ENCODE results near the gene FGFR4. TPM values are rescaled to one million over a fixed set of nuclear protein-coding genes. Genes with fewer than 3 reads are reported as not detected.

The FGFR4 gene
- total and polyA plus RNA-seq, 10 donors: 5.2 to 41.6 (median 23.0) TPM

DNA sequence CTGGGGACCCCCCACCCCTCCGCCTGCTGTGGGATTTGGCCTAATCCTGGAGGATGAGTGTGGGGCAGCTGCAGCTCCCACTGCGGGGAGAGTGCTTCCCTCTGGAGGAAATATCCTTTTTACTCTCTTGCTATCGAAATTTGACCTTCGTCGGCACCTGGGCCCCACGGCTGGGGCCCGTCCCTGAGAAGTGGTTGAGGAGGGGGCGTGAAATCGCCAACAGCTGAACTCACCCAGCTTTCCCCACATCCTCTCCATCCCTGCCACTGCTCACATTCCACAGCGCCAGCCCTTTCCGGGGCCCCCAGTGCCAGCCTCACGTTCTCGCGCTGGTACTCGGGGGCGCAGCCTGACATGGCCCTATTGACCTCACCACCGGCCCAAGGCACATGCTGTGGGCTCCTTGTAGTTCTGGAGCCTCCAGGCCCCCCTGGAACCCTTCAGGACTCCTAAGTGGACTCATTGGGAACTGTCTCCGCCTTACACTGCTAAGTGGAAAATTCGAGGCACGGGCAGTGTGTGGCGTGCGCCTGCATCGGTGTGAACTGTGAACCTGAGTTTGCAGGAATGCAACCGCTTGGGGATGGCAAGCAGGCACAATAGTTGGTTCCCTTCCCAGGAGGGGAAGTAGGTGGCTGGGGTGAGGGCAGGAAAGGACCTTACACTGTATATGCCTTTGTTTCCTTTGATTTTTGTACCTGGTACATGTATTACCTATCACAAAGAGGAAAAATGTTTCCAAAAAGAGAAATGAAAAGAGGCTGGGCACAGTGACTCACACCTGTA, 19.2 kb downstream of the FGFR4 start:
- intact Hi-C loops (cut with DNase I; ENCODE audit: low total_unique reads): no loop called here
- H3K27ac ChIP-seq: no peak overlapping the region

DNA sequence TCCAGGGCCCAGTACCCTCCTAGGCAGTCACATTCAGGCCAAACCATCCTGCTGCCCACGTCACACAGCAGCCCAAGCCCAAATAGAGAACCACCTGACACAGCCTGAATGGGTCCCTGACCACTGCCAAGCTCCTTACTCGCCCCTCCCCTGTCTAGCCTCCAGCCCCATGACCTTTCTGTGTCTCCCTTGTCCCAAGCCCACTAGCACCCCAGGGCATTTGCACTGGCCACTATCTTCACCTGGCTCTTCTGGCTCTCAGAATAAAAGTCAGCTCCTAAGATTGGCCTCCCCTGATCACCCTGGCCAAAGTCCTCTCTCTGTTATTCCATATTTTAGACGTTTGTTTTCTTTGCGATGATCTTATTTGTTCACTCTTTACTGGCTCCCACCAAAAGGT, 20.4 kb downstream of the FGFR4 start:
- TF ChIP-seq POLR2AphosphoS5 (IDR thresholded peaks at IDR 0.05) (no peak), POLR2A (IDR thresholded peaks at IDR 0.05) (no peak)
- TF ChIP-seq, protein P1, sequence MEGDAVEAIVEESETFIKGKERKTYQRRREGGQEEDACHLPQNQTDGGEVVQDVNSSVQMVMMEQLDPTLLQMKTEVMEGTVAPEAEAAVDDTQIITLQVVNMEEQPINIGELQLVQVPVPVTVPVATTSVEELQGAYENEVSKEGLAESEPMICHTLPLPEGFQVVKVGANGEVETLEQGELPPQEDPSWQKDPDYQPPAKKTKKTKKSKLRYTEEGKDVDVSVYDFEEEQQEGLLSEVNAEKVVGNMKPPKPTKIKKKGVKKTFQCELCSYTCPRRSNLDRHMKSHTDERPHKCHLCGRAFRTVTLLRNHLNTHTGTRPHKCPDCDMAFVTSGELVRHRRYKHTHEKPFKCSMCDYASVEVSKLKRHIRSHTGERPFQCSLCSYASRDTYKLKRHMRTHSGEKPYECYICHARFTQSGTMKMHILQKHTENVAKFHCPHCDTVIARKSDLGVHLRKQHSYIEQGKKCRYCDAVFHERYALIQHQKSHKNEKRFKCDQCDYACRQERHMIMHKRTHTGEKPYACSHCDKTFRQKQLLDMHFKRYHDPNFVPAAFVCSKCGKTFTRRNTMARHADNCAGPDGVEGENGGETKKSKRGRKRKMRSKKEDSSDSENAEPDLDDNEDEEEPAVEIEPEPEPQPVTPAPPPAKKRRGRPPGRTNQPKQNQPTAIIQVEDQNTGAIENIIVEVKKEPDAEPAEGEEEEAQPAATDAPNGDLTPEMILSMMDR (IDR thresholded peaks at IDR 0.05 in 8 of 11, conservative IDR thresholded peaks at IDR 0.05 in 3 of 11): no peak
- Histone ChIP-seq H3K36me3 (no peaks in the 10 kb centered on the region), H3K9me3 (no peaks in the 10 kb centered on the region), H3K4me3 (no peak overlapping the region), H3K4me1 (peaks cover 0 to 8% (median 5%) of the 10 kb centered on the region in 6 donors), H3K27me3 (replicated peaks in 1 of 7) (peaks cover 0 to 14% (median 0%) of the 10 kb centered on the region in 7 donors), H3K27ac (no peak overlapping the region)
- no peak for DNase-seq
- 68 to 89% (median 83%) methylated on average over 4 of the region's 4 CpGs for WGBS, 5 donors
- intact Hi-C loops (cut with DNase I; ENCODE audit: low total_unique reads): no loop called here

More for the DNA sequence above, 19.2 kb downstream of the FGFR4 start:
- H3K4me1 ChIP-seq: no peaks in the 10 kb centered on the region
- no peak for TF ChIP-seq POLR2AphosphoS5 (IDR thresholded peaks at IDR 0.05)
- TF ChIP-seq POLR2A (IDR thresholded peaks at IDR 0.05): no peak
- TF ChIP-seq, protein P1 (IDR thresholded peaks at IDR 0.05 in 8 of 11, conservative IDR thresholded peaks at IDR 0.05 in 3 of 11): no peak
- peaks cover 0 to 17% (median 0%) of the 10 kb centered on the region in 7 donors for H3K27me3 ChIP-seq (replicated peaks in 1 of 7)
- H3K9me3 ChIP-seq: no peaks in the 10 kb centered on the region
- no peak overlapping the region for H3K4me3 ChIP-seq
- H3K36me3 ChIP-seq: no peaks in the 10 kb centered on the region
- WGBS, 5 donors: 76 to 87% (median 80%) methylated on average over 18 to 24 of the region's 24 CpGs
- DNase-seq: no peak

DNA sequence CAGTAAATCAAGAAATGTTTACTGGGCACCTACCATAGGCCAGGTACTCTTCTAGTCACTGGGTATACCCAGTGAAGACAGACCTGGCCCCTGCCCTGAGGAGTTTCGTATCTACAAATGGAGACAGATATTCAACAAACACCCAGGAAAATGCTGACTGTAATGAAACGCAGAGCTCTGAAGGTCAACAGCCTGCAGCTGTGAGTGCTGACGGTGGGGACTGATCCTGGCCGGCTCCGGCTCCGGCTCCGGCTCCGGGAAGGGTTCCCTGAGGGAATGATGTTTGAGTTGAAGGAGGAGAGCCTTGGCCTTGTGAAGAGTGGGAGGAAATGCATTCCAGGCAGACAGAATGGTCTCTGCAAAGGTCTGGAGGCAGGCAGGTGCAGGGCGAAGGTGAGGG, 23.1 kb downstream of the FGFR4 start:
- Histone ChIP-seq H3K36me3 (no peaks in the 10 kb centered on the region), H3K4me3 (no peak overlapping the region), H3K27me3 (replicated peaks in 1 of 7) (peaks cover 0 to 4% (median 0%) of the 10 kb centered on the region in 7 donors), H3K9me3 (no peaks in the 10 kb centered on the region), H3K27ac (no peak overlapping the region), H3K4me1 (peaks cover 7 to 24% (median 16%) of the 10 kb centered on the region in 6 donors)
- DNase-seq: no peak
- intact Hi-C loops (cut with DNase I; ENCODE audit: low total_unique reads): loop anchor here (10.0 kb wide), 1 partner anchor 195 kb away; the partner anchor contains the start of genes PRELID1 and RAB24
- TF ChIP-seq, protein P1 (IDR thresholded peaks at IDR 0.05 in 8 of 11, conservative IDR thresholded peaks at IDR 0.05 in 3 of 11): no peak
- TF ChIP-seq POLR2AphosphoS5 (IDR thresholded peaks at IDR 0.05): no peak
- TF ChIP-seq POLR2A (IDR thresholded peaks at IDR 0.05): no peak
- 59 to 81% (median 74%) methylated on average over 9 of the region's 9 CpGs for WGBS, 5 donors

DNA sequence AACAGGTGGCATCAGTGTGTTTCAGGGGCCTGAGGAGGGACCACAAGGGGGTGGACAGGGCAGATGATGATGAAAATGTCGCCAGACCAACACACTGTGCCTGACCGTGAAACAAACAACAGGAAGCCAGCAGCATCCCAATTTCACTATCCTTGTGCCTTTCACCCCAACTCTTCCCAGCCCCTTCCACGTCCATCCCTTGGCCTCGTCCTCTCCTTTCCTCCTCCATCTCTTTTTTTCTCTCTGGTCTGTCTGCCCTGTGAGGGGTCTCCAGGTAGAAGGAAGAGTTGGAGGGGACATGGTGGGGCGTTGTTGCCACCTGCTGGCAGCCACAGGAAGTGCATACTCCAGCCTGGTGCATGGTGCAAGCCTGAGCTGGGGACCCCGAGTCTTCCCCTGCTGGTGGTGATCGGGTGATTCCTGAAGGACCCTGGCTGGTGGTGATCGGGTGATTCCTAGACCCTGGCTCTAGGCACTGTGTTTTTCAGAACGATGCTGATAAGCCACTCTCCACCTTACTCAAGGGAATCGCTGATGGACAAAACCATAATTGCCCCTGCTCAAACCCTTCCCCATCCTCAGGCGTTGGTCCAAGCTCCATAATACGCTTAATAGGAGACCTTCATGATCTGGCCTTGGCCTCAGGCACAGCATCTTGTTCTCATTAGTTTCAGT, 25.1 kb downstream of the FGFR4 start:
- Histone ChIP-seq H3K36me3 (no peaks in the 10 kb centered on the region), H3K27me3 (replicated peaks in 1 of 7) (no peaks in the 10 kb centered on the region), H3K9me3 (no peaks in the 10 kb centered on the region), H3K4me3 (peak overlapping the region in 1 of 8 donors; percentile 38), H3K4me1 (peaks cover 7 to 42% (median 28%) of the 10 kb centered on the region in 6 donors), H3K27ac (no peak overlapping the region)
- peak; percentile 85 for DNase-seq
- TF ChIP-seq POLR2A (IDR thresholded peaks at IDR 0.05) (no peak), POLR2AphosphoS5 (IDR thresholded peaks at IDR 0.05) (peak in 1 of 3 donors; percentile 17)
- TF ChIP-seq, protein P1 (IDR thresholded peaks at IDR 0.05 in 8 of 11, conservative IDR thresholded peaks at IDR 0.05 in 3 of 11): peak; percentile 79 to 95 (median 93)
- WGBS, 5 donors: 22 to 34% (median 24%) methylated on average over 12 of the region's 12 CpGs
- intact Hi-C loops (cut with DNase I; ENCODE audit: low total_unique reads): loop anchor here (10.0 kb wide), 1 partner anchor 193 kb away; the partner anchor contains the start of genes PRELID1 and RAB24
